ENCODE measurements around the gene PTCRA. TPM values are rescaled to one million over a fixed set of nuclear protein-coding genes. Genes with fewer than 3 reads are reported as not detected.
"Not testable (repeated sequence)": the region's sequence is repeated elsewhere in the genome, so short reads cannot be mapped to it uniquely, and the experiment has no call there.

The PTCRA gene
- polyA plus RNA-seq, 3 donors = 0.27 to 0.83 (median 0.55) TPM

- H3K27me3 ChIP-seq (ENCODE audit: control insufficient read depth in 2 of 2, insufficient read depth in 2 of 2, low read length in 2 of 2); H3K9me3 Mint-ChIP-seq; H3K9me3 ChIP-seq (replicated peaks in 1 of 2; ENCODE audit: control insufficient read depth in 1 of 2, insufficient read depth in 1 of 2, low read length in 2 of 2); DNase-seq; H3K27me3 Mint-ChIP-seq (ENCODE audit: low read depth in 3 of 3); intact Hi-C loops (cut with micrococcal nuclease); H4K20me1 ChIP-seq (ENCODE audit: insufficient read depth, low read length): not testable (repeated sequence)
- peaks cover 34 to 43% of the 10 kb centered on the region in 2 donors for H3K36me3 ChIP-seq (replicated peaks in 1 of 2; ENCODE audit: control insufficient read depth in 1 of 2, insufficient read depth in 2 of 2, low read length in 2 of 2)
- WGBS (ENCODE audit: insufficient coverage) = 81% methylated on average over 11 of the region's 12 CpGs
- H3K79me2 ChIP-seq (ENCODE audit: insufficient read depth, low read length) = peaks cover 52% of the 10 kb centered on the region
- peak overlapping the region; percentile 100 for H2AFZ ChIP-seq (ENCODE audit: insufficient read depth, low read depth, low read length, poor library complexity, severe bottlenecking)
- peak overlapping the region; percentile 98 to 99 for H3K4me3 Mint-ChIP-seq
- peaks cover 14 to 19% of the 10 kb centered on the region in 2 donors for H3K4me1 ChIP-seq (ENCODE audit: control insufficient read depth in 1 of 2, insufficient read depth in 2 of 2, low read length in 2 of 2)
- H3K36me3 Mint-ChIP-seq = peaks cover 29 to 46% of the 10 kb centered on the region in 2 donors
- peak overlapping the region in 1 of 3 experiments; percentile 98 for H3K4me3 ChIP-seq (replicated peaks in 1 of 3; ENCODE audit: low read depth in 2 of 3, low read length in 3 of 3)
- H3K9ac ChIP-seq (ENCODE audit: insufficient read depth, low read length, poor library complexity, severe bottlenecking) = peak overlapping the region; percentile 96
- H3K27ac Mint-ChIP-seq = peak overlapping the region; percentile 98 to 100 (median 100)
- H3K4me2 ChIP-seq (replicated peaks; ENCODE audit: extremely low read depth, low read length, poor library complexity, severe bottlenecking) = peak overlapping the region; percentile 89
- peaks cover 16% of the 10 kb centered on the region for H3K4me1 Mint-ChIP-seq
- H3K27ac ChIP-seq (ENCODE audit: low read depth in 1 of 2, low read length in 2 of 2) = peak overlapping the region in 1 of 2 donors; percentile 98
Observed at GRCh38 chr6:42880871-42881270, 35.0 kb upstream of the PTCRA start.

GRCh38 chr6:42885702-42886101 lies 30.2 kb upstream of the PTCRA start:
- Mint-ChIP-seq H3K27ac (peak overlapping the region in 1 of 7 donors; percentile 5), H3K4me3 (no peak overlapping the region), H3K4me1 (peaks cover 7% of the 10 kb centered on the region), H3K36me3 (peaks cover 45 to 64% of the 10 kb centered on the region in 2 donors), H3K9me3 (no peaks in the 10 kb centered on the region), H3K27me3 (ENCODE audit: low read depth in 3 of 3) (no peaks in the 10 kb centered on the region)
- WGBS (ENCODE audit: insufficient coverage) = 100% methylated on average over 1 of the region's 4 CpGs
- Histone ChIP-seq H3K27me3 (ENCODE audit: control insufficient read depth in 2 of 2, insufficient read depth in 2 of 2, low read length in 2 of 2) (no peaks in the 10 kb centered on the region), H3K9ac (ENCODE audit: insufficient read depth, low read length, poor library complexity, severe bottlenecking) (no peak overlapping the region), H3K79me2 (ENCODE audit: insufficient read depth, low read length) (peaks cover 48% of the 10 kb centered on the region), H3K4me1 (ENCODE audit: control insufficient read depth in 1 of 2, insufficient read depth in 2 of 2, low read length in 2 of 2) (peaks cover 8 to 10% of the 10 kb centered on the region in 2 donors), H3K27ac (ENCODE audit: low read depth in 1 of 2, low read length in 2 of 2) (no peak overlapping the region), H3K9me3 (replicated peaks in 1 of 2; ENCODE audit: control insufficient read depth in 1 of 2, insufficient read depth in 1 of 2, low read length in 2 of 2) (no peaks in the 10 kb centered on the region), H3K36me3 (replicated peaks in 1 of 2; ENCODE audit: control insufficient read depth in 1 of 2, insufficient read depth in 2 of 2, low read length in 2 of 2) (peaks cover 37 to 55% of the 10 kb centered on the region in 2 donors), H3K4me3 (replicated peaks in 1 of 3; ENCODE audit: low read depth in 2 of 3, low read length in 3 of 3) (no peak overlapping the region), H3K4me2 (replicated peaks; ENCODE audit: extremely low read depth, low read length, poor library complexity, severe bottlenecking) (no peak overlapping the region), H2AFZ (ENCODE audit: insufficient read depth, low read depth, low read length, poor library complexity, severe bottlenecking) (no peak overlapping the region), H4K20me1 (ENCODE audit: insufficient read depth, low read length) (no peaks in the 10 kb centered on the region)
- intact Hi-C loops (cut with micrococcal nuclease) = no loop called here
- TF ChIP-seq CTCF (IDR thresholded peaks at IDR 0.05) = no peak
- no peak for DNase-seq

GRCh38 chr6:42888201-42888600 lies 27.7 kb upstream of the PTCRA start:
- H3K9ac ChIP-seq (ENCODE audit: insufficient read depth, low read length, poor library complexity, severe bottlenecking); DNase-seq; H3K9me3 Mint-ChIP-seq; H3K4me2 ChIP-seq (replicated peaks; ENCODE audit: extremely low read depth, low read length, poor library complexity, severe bottlenecking); H4K20me1 ChIP-seq (ENCODE audit: insufficient read depth, low read length); H3K9me3 ChIP-seq (replicated peaks in 1 of 2; ENCODE audit: control insufficient read depth in 1 of 2, insufficient read depth in 1 of 2, low read length in 2 of 2); H3K4me3 ChIP-seq (replicated peaks in 1 of 3; ENCODE audit: low read depth in 2 of 3, low read length in 3 of 3); H3K27me3 ChIP-seq (ENCODE audit: control insufficient read depth in 2 of 2, insufficient read depth in 2 of 2, low read length in 2 of 2); H3K27ac ChIP-seq (ENCODE audit: low read depth in 1 of 2, low read length in 2 of 2); H3K27me3 Mint-ChIP-seq (ENCODE audit: low read depth in 3 of 3); H2AFZ ChIP-seq (ENCODE audit: insufficient read depth, low read depth, low read length, poor library complexity, severe bottlenecking); H3K4me3 Mint-ChIP-seq; intact Hi-C loops (cut with micrococcal nuclease): not testable (repeated sequence)
- Histone ChIP-seq H3K79me2 (ENCODE audit: insufficient read depth, low read length) (peaks cover 23% of the 10 kb centered on the region), H3K4me1 (ENCODE audit: control insufficient read depth in 1 of 2, insufficient read depth in 2 of 2, low read length in 2 of 2) (peaks cover 20 to 23% of the 10 kb centered on the region in 2 donors), H3K36me3 (replicated peaks in 1 of 2; ENCODE audit: control insufficient read depth in 1 of 2, insufficient read depth in 2 of 2, low read length in 2 of 2) (peaks cover 30 to 39% of the 10 kb centered on the region in 2 donors)
- no CpG with 5 or more reads among the region's 4 CpGs for WGBS (ENCODE audit: insufficient coverage)
- H3K4me1 Mint-ChIP-seq = peaks cover 16% of the 10 kb centered on the region
- H3K27ac Mint-ChIP-seq = peak overlapping the region in 3 of 7 donors; percentile 41 to 54 (median 50)
- H3K36me3 Mint-ChIP-seq = peaks cover 42 to 46% of the 10 kb centered on the region in 2 donors
